Transverse colon (tissue), 4 donors: Measurements from ENCODE around the gene TMEM255B. TPM values are rescaled to one million over a fixed set of nuclear protein-coding genes. Genes with fewer than 3 reads are reported as not detected.

Experiments
- DNase-seq: peaks from one replicate; pipeline ENCODE4 v3.0.0-alpha.2; 2019
- H3K27ac ChIP-seq, 4 donors: fragments of 200-600 bp; sonication (generic); 2 replicates each; pipeline ENCODE4 v1.5.1; 2016 to 2018; ENCODE audit warnings: inconsistent platforms in 4 of 4
- H3K27me3 ChIP-seq: fragments of 200-600 bp; sonication (generic); 2 replicates; pipeline ENCODE4 v1.5.1; 2017; ENCODE audit warnings: inconsistent platforms
- H3K36me3 ChIP-seq, 4 donors: fragments of 200-600 bp; sonication (generic); 2 replicates each; pipeline ENCODE4 v1.5.1; 2017 to 2019; ENCODE audit warnings: inconsistent platforms in 4 of 4
- H3K4me1 ChIP-seq, 4 donors: fragments of 200-600 bp; sonication (generic); 2 replicates each; pipeline ENCODE4 v1.5.1; 2017 to 2020; ENCODE audit warnings: inconsistent platforms in 4 of 4
- H3K4me3 ChIP-seq, 4 donors: fragments of 200-600 bp; sonication (generic); 1 replicate in 1 of 4; 2 replicates in 3 of 4; pipeline versions ENCODE4 v1.5.1 to v1.6.1; 2017 to 2019; ENCODE audit warnings: inconsistent platforms in 4 of 4
- H3K9me3 ChIP-seq, 2 donors: fragments of 200-600 bp; sonication (generic); 2 replicates each; pipeline ENCODE4 v1.5.1; 2017 to 2019; ENCODE audit warnings: inconsistent platforms in 2 of 2
- CTCF ChIP-seq, 5 experiments: fragments of 200-600 bp in 3 of 5; fragments of 450-650 bp in 2 of 5; sonication (generic) in 3 of 5; IDR thresholded peaks; 1 replicate in 2 of 5; 2 replicates in 3 of 5; pipeline ENCODE4 v1.5.1; 2016 to 2017; ENCODE audit warnings: antibody characterized with exemption in 5 of 5, inconsistent platforms in 3 of 5, mild to moderate bottlenecking in 2 of 5, moderate library complexity in 1 of 5
- EP300 ChIP-seq: sonication (generic); formaldehyde crosslinking; IDR thresholded peaks from one replicate; pipeline ENCODE4 v1.6.1; 2017; ENCODE audit warnings: antibody characterized with exemption, low read depth
- POLR2A ChIP-seq: fragments of 450-650 bp; IDR thresholded peaks from one replicate; pipeline ENCODE4 v1.6.1; 2016; ENCODE audit warnings: antibody characterized with exemption, mild to moderate bottlenecking, moderate library complexity
- POLR2AphosphoS5 ChIP-seq, 3 donors: sonication (generic); formaldehyde crosslinking; IDR thresholded peaks; one replicate each; pipeline ENCODE4 v1.6.1; 2016; ENCODE audit warnings: antibody characterized with exemption in 3 of 3
- WGBS, 2 donors: methylation state at CpG; one replicate each; pipeline ENCODE4 v1.1.5; 2018; ENCODE audit warnings: low coverage in 1 of 2; 5-methylcytosine and 5-hydroxymethylcytosine counted together
- in situ Hi-C, 4 donors: fragments of 200-750 bp; cut with MboI; loops; one replicate each; pipeline versions ENCODE4 v1.15.0 to v1.15.1; 2017; ENCODE audit warnings: low sequenced_read_pairs in 3 of 4, low pct_ligation_motif_present in 1 of 4, low pct_unique_long_range_greater_than_20kb in 1 of 4
- intact Hi-C: fragments of 100-400 bp; cut with DNase I; formaldehyde crosslinking; loops from one replicate; pipeline ENCODE4 v1.15.1; 2023; ENCODE audit warnings: low total_unique reads
- total RNA-seq, 4 donors: library from RNA; depleted of rRNA; stranded (reverse); fragments of >200 nt; gene quantifications; one replicate each; pipeline ENCODE4 v1.1.0, GENCODE V29; 2016

The TMEM255B gene
- total RNA-seq, 4 donors from 2014 or later = 0.79 to 27.7 (median 9.4) TPM

- H3K4me3 ChIP-seq = no peak overlapping the region
- H3K9me3 ChIP-seq = no peaks in the 10 kb centered on the region
- H3K27me3 ChIP-seq = peaks cover 3% of the 10 kb centered on the region
- H3K27ac ChIP-seq = no peak overlapping the region
- 89% methylated on average over 4 of the region's 4 CpGs; no CpG with 5 or more reads in 1 of the 2 donors for WGBS, 2 donors
- no peaks in the 10 kb centered on the region for H3K4me1 ChIP-seq
- in situ Hi-C loops = no loop called here
- no peak for DNase-seq
- no peaks in the 10 kb centered on the region for H3K36me3 ChIP-seq
- TF ChIP-seq POLR2A (no peak), CTCF (IDR thresholded peaks at IDR 0.05) (no peak), EP300 (no peak), POLR2AphosphoS5 (IDR thresholded peaks at IDR 0.05) (no peak)
- intact Hi-C loops = no loop called here
Measured at GRCh38 chr13:113730831-113731191, 28.2 kb upstream of the TMEM255B start.

- peaks cover 3% of the 10 kb centered on the region for H3K27me3 ChIP-seq
- no peak for DNase-seq
- no peak overlapping the region for H3K27ac ChIP-seq
- H3K36me3 ChIP-seq = no peaks in the 10 kb centered on the region
- 88% methylated on average over 22 of the region's 32 CpGs; no CpG with 5 or more reads in 1 of the 2 donors for WGBS, 2 donors
- no peaks in the 10 kb centered on the region for H3K9me3 ChIP-seq
- in situ Hi-C loops = no loop called here
- intact Hi-C loops = no loop called here
- peaks cover 0 to 6% (median 5%) of the 10 kb centered on the region in 4 donors for H3K4me1 ChIP-seq
- no peak overlapping the region for H3K4me3 ChIP-seq
- TF ChIP-seq POLR2A (no peak), POLR2AphosphoS5 (IDR thresholded peaks at IDR 0.05) (no peak), CTCF (IDR thresholded peaks at IDR 0.05) (no peak), EP300 (no peak)
Measured at GRCh38 chr13:113731192-113732175, 27.5 kb upstream of the TMEM255B start.

- WGBS, 2 donors = 81% methylated on average over 25 of the region's 29 CpGs; no CpG with 5 or more reads in 1 of the 2 donors
- TF ChIP-seq EP300 = no peak
- TF ChIP-seq CTCF (IDR thresholded peaks at IDR 0.05) = no peak
- no peak for TF ChIP-seq POLR2AphosphoS5 (IDR thresholded peaks at IDR 0.05)
- no peak for TF ChIP-seq POLR2A
- Histone ChIP-seq H3K4me1 (peaks cover 0 to 9% (median 8%) of the 10 kb centered on the region in 4 donors), H3K27me3 (peaks cover 3% of the 10 kb centered on the region), H3K27ac (no peak overlapping the region), H3K4me3 (no peak overlapping the region), H3K9me3 (no peaks in the 10 kb centered on the region), H3K36me3 (no peaks in the 10 kb centered on the region)
- intact Hi-C loops = no loop called here
- DNase-seq = no peak
- in situ Hi-C loops = no loop called here
Measured at GRCh38 chr13:113732176-113732960, 26.7 kb upstream of the TMEM255B start.
